ENCODE results near the gene RHBDD1.
"Not testable (repeated sequence)": the region's sequence is repeated elsewhere in the genome, so short reads cannot be mapped to it uniquely, and the experiment has no call there.

The RHBDD1 gene

GRCh38 chr2:226836548-226836885 lies 663 bp downstream of the RHBDD1 start:
- TF ChIP-seq CTCF (IDR thresholded peaks at IDR 0.05; ENCODE audit: borderline replicate concordance, insufficient read depth, low read depth, low read length) = no peak
- H3K4me3 ChIP-seq (ENCODE audit: low read depth, low read length) = peak overlapping the region; percentile 88

GRCh38 chr2:226837334-226837733 lies 1.5 kb downstream of the RHBDD1 start:
- H3K4me3 ChIP-seq (ENCODE audit: low read depth, low read length) = no peak overlapping the region
- TF ChIP-seq CTCF (IDR thresholded peaks at IDR 0.05; ENCODE audit: borderline replicate concordance, insufficient read depth, low read depth, low read length) = no peak

GRCh38 chr2:226837787-226838603 lies 2.1 kb downstream of the RHBDD1 start:
- TF ChIP-seq CTCF (IDR thresholded peaks at IDR 0.05; ENCODE audit: borderline replicate concordance, insufficient read depth, low read depth, low read length) = no peak
- H3K4me3 ChIP-seq (ENCODE audit: low read depth, low read length) = no peak overlapping the region

GRCh38 chr2:226838722-226839121 lies 2.9 kb downstream of the RHBDD1 start:
- TF ChIP-seq CTCF (IDR thresholded peaks at IDR 0.05; ENCODE audit: borderline replicate concordance, insufficient read depth, low read depth, low read length) = no peak
- no peak overlapping the region for H3K4me3 ChIP-seq (ENCODE audit: low read depth, low read length)

- no peak for TF ChIP-seq CTCF (IDR thresholded peaks at IDR 0.05; ENCODE audit: borderline replicate concordance, insufficient read depth, low read depth, low read length)
- peak overlapping the region; percentile 22 for H3K4me3 ChIP-seq (ENCODE audit: low read depth, low read length)
Observed at GRCh38 chr2:226839161-226839560, 3.3 kb downstream of the RHBDD1 start.

- no peak for TF ChIP-seq CTCF (IDR thresholded peaks at IDR 0.05; ENCODE audit: borderline replicate concordance, insufficient read depth, low read depth, low read length)
- H3K4me3 ChIP-seq (ENCODE audit: low read depth, low read length) = no peak overlapping the region
Observed at GRCh38 chr2:226839951-226840350, 4.1 kb downstream of the RHBDD1 start.

- H3K4me3 ChIP-seq (ENCODE audit: low read depth, low read length) = not testable (repeated sequence)
Observed at GRCh38 chr2:226843001-226843400, 7.1 kb downstream of the RHBDD1 start.

Measured in GM12875 (cell line).